GM03348 (cell line): Measurements from ENCODE around the gene RPL10.

ENCODE experiments used
- DNase-seq: peaks from one replicate; pipeline ENCODE4 v3.0.0; 2012; ENCODE audit warnings: low spot score

Gene RPL10

GRCh38 chrX:154449618-154450017 is 51.4 kb downstream of the RPL10 start:
- no peak for DNase-seq

DNA sequence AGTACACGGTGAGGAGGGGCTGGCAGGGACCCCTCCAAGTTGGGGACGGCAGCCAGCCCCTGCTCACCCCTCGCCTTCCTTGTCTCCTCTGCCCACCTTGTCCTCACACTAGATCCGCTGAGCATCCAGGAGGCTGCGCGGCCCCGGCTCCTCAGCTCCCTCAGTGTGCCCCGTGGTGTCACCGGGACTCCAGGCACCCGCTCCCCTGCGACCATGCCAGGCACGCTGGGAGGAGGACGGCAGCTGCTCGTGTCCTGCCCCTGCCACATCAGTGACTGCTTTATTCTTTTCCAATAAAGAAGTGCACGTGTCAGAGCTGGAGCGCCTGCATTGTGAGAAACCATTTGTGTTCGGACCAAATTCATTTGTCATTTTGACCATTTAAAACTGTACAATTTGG is 52.1 kb downstream of the RPL10 start:
- no peak for DNase-seq
